Panc1 (cell line): ENCODE data around the gene SLC36A4. TPM values are rescaled to one million over a fixed set of nuclear protein-coding genes. Genes with fewer than 3 reads are reported as not detected.
"Not testable (repeated sequence)": the region's sequence is repeated elsewhere in the genome, so short reads cannot be mapped to it uniquely, and the experiment has no call there.

Experiments
- ATAC-seq: fragments of 200-7000 bp; cut with Tn5 transposase; 2 replicates; pipeline ENCODE4 v1.9.1; 2020; ENCODE audit warnings: mild to moderate bottlenecking, moderate library complexity
- Bru-seq: library from RNA; stranded (reverse); fragments of 400-500 nt; gene quantifications from one replicate; lab custom pipeline; 2021; lab: Mats Ljungman, UMichigan
- BruChase-seq, 2 experiments: library from RNA; stranded (reverse); fragments of 400-500 nt; gene quantifications; one replicate each; lab custom pipeline; 2021; lab: Mats Ljungman, UMichigan
- BruUV-seq: library from RNA; stranded (reverse); fragments of 400-500 nt; replicated peaks from 2 replicates; lab custom pipeline; 2021; lab: Mats Ljungman, UMichigan
- CTCF ChIA-PET: fragments of 300-600 bp; sonication (Branson Sonifier 250); formaldehyde crosslinking; loops from one replicate; lab custom pipeline; 2022; ENCODE audit warnings: antibody characterized with exemption; lab: Charles Lee
- POLR2A ChIA-PET: fragments of 300-600 bp; sonication (Branson Sonifier 250); formaldehyde crosslinking; loops from one replicate; lab custom pipeline; 2022; ENCODE audit warnings: antibody characterized with exemption; lab: Charles Lee
- DNase-seq: peaks from one replicate; pipeline ENCODE4 v3.0.0-alpha.2; 2010; ENCODE audit warnings: low read depth, low spot score
- H3K27ac ChIP-seq: 2 replicates; pipeline ENCODE4 v1.5.1; 2011; ENCODE audit warnings: mild to moderate bottlenecking, low read length, inconsistent platforms
- H3K27me3 ChIP-seq: fragments of 200-500 bp; sonication (Bioruptor generic); 2 replicates; pipeline ENCODE4 v1.6.0; 2014; ENCODE audit warnings: low read length, inconsistent platforms; ENCODE audit not compliant: control insufficient read depth, insufficient read depth
- H3K36me3 ChIP-seq: fragments of 200-500 bp; sonication (Bioruptor generic); 2 replicates; pipeline ENCODE4 v1.5.1; 2014; ENCODE audit warnings: inconsistent platforms, mild to moderate bottlenecking, low read length, moderate library complexity; ENCODE audit not compliant: control insufficient read depth, insufficient read depth
- H3K4me1 ChIP-seq: 2 replicates; pipeline ENCODE4 v1.5.1; 2011; ENCODE audit warnings: inconsistent platforms, mild to moderate bottlenecking, low read length, moderate library complexity; ENCODE audit not compliant: control insufficient read depth, insufficient read depth
- H3K4me3 ChIP-seq, 2 experiments: 2 replicates each; pipeline ENCODE4 v1.5.1; 2011 to 2012; ENCODE audit warnings: low read depth in 2 of 2, low read length in 2 of 2, mild to moderate bottlenecking in 2 of 2, inconsistent platforms in 1 of 2, moderate library complexity in 1 of 2
- H3K9me3 ChIP-seq: fragments of 200-500 bp; sonication (Bioruptor generic); 2 replicates; pipeline ENCODE4 v1.5.1; 2014; ENCODE audit warnings: low read depth, mild to moderate bottlenecking, inconsistent platforms, low read length, moderate library complexity; ENCODE audit not compliant: control insufficient read depth, insufficient read depth
- POLR2AphosphoS5 ChIP-seq: IDR thresholded peaks from 2 replicates; pipeline ENCODE4 v1.6.1; 2012; ENCODE audit warnings: mild to moderate bottlenecking, low read depth, low read length, moderate library complexity
- REST ChIP-seq, 2 experiments: IDR thresholded peaks; 2 replicates each; pipeline ENCODE4 v1.6.1; 2011 to 2012; ENCODE audit warnings: low read depth in 2 of 2, control low read depth in 1 of 2, low read length in 1 of 2, mild to moderate bottlenecking in 1 of 2, moderate library complexity in 1 of 2; ENCODE audit not compliant: insufficient read depth in 1 of 2
- SIN3A ChIP-seq: IDR thresholded peaks from 2 replicates; pipeline ENCODE4 v1.6.1; 2012; ENCODE audit warnings: low read depth, mild to moderate bottlenecking, low read length, moderate library complexity, borderline replicate concordance; ENCODE audit not compliant: insufficient read depth
- TCF7L2 ChIP-seq: IDR thresholded peaks from 2 replicates; pipeline ENCODE4 v1.6.1; 2011; ENCODE audit warnings: mild to moderate bottlenecking, low read depth, low read length, inconsistent platforms
- in situ Hi-C: cut with HindIII; loops from 2 replicates; pipeline ENCODE4 v1.10.0; 2016; ENCODE audit warnings: low sequenced_read_pairs, low pct_unique_long_range_greater_than_20kb
- intact Hi-C: fragments of 100-400 bp; cut with micrococcal nuclease; formaldehyde crosslinking; loops from one replicate; pipeline ENCODE4 v1.10.0; 2022; ENCODE audit not compliant: unreplicated experiment
- long read RNA-seq: library from polyadenylated mRNA; unstranded; transcript quantifications from one replicate; pipeline ENCODE4 v2.0.0, GENCODE V29; 2021; ENCODE audit not compliant: unreplicated experiment
- polyA plus RNA-seq: library from polyadenylated mRNA; unstranded; fragments of >200 nt; gene quantifications from one replicate; pipeline ENCODE4 v1.2.1, GENCODE V29; 2012; ENCODE audit warnings: missing spikeins; ENCODE audit not compliant: insufficient read length
- total RNA-seq: library from RNA; stranded (reverse); gene quantifications from one replicate; pipeline ENCODE4 v1.2.1, GENCODE V29; 2021; ENCODE audit not compliant: unreplicated experiment
- TF ChIP-seq, protein P1 (sequence below): fragments of 450-650 bp; IDR thresholded peaks from 2 replicates; pipeline ENCODE4 v1.5.1; 2017; ENCODE audit warnings: mild to moderate bottlenecking

SLC36A4 gene
- total RNA-seq, result 30.3 TPM
- 19.8 TPM for polyA plus RNA-seq
- percentile 88 among the genes with signal in this experiment for Bru-seq, nascent RNA
- BruChase-seq, experiment 1, labeled RNA remaining after a 2-hour chase, result percentile 71 among the genes with signal in this experiment
- BruChase-seq, experiment 2, labeled RNA remaining after a 6-hour chase, result percentile 76 among the genes with signal in this experiment
- long read RNA-seq, full-length matches to known transcripts, result 66 of 90 reads
- long read RNA-seq, partial matches to known transcripts, result 7 of 90 reads
- long read RNA-seq, other reads (novel, unspliced or antisense), result 17 of 90 reads

- ChIA-PET CTCF (no interaction called here), POLR2A (interaction anchor here (0.7 kb wide), 1 partner anchor 35 kb away, joined by 5 read pairs; no protein-coding TSS in a partner anchor)
- peak; percentile 84 for DNase-seq
- in situ Hi-C loops, result no loop called here
- Histone ChIP-seq H3K36me3 (no peaks in the 10 kb centered on the region), H3K27me3 (peaks cover 11% of the 10 kb centered on the region; the same call in 1 of the 2 replicates), H3K27ac (peak within 1 kb of the TSS; percentile 95), H3K4me3 (peak within 1 kb of the TSS; percentile 71 to 86), H3K4me1 (peaks cover 10% of the 10 kb centered on the region), H3K9me3 (no peaks in the 10 kb centered on the region)
- peak; percentile 98 for ATAC-seq
- no TSS peak for BruUV-seq
- intact Hi-C loops, result no loop called here
- peak in 1 of 2 experiments; percentile 1; a peak in 1 of 4 replicates for TF ChIP-seq REST (IDR thresholded peaks at IDR 0.05; ENCODE audit: insufficient read depth in 1 of 2, low read depth in 2 of 2, low read length in 1 of 2)
- TF ChIP-seq, protein P1, sequence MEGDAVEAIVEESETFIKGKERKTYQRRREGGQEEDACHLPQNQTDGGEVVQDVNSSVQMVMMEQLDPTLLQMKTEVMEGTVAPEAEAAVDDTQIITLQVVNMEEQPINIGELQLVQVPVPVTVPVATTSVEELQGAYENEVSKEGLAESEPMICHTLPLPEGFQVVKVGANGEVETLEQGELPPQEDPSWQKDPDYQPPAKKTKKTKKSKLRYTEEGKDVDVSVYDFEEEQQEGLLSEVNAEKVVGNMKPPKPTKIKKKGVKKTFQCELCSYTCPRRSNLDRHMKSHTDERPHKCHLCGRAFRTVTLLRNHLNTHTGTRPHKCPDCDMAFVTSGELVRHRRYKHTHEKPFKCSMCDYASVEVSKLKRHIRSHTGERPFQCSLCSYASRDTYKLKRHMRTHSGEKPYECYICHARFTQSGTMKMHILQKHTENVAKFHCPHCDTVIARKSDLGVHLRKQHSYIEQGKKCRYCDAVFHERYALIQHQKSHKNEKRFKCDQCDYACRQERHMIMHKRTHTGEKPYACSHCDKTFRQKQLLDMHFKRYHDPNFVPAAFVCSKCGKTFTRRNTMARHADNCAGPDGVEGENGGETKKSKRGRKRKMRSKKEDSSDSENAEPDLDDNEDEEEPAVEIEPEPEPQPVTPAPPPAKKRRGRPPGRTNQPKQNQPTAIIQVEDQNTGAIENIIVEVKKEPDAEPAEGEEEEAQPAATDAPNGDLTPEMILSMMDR, result no peak
- peak; percentile 62; the same call in 1 of the 2 replicates for TF ChIP-seq POLR2AphosphoS5
Observed at GRCh38 chr11:93197380-93198214, at the start of gene SLC36A4. Gene SLC36A4, minus strand, starts transcription at chr11:93197991. Its CDS starts 159 bp downstream, at chr11:93197832.

- CTCF ChIA-PET, H3K9me3 ChIP-seq, in situ Hi-C loops, BruUV-seq, H3K36me3 ChIP-seq, H3K27ac ChIP-seq, H3K4me3 ChIP-seq, intact Hi-C loops, H3K4me1 ChIP-seq, ATAC-seq, DNase-seq, POLR2A ChIA-PET: not testable (repeated sequence)
- peaks cover 12% of the 10 kb centered on the region for H3K27me3 ChIP-seq
Observed at GRCh38 chr11:93246790-93247189, 49.0 kb upstream of the SLC36A4 start.

DNA sequence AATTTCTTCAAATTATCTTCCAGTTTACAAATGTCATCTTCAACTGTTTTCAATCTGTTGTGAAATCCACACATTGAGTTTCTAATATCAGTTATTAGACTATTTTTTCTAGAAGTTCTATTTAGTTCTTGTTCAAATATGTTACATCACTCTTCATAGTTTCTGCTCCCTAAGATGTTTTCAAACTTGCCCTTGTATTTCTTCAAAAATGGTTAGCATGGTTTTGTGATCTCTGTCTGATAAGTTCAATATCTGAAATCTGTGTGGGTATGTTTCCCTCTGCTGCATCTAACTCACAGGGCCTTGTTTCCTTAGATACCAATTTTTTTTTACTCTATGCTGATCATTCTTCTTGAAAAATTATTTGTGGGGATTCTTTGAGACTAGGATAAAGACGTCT lies 46.2 kb upstream of the SLC36A4 start:
- Histone ChIP-seq H3K9me3 (no peaks in the 10 kb centered on the region), H3K36me3 (no peaks in the 10 kb centered on the region), H3K27ac (no peak overlapping the region), H3K4me1 (no peaks in the 10 kb centered on the region), H3K4me3 (no peak overlapping the region), H3K27me3 (peaks cover 26% of the 10 kb centered on the region)
- TF ChIP-seq REST (IDR thresholded peaks at IDR 0.05; ENCODE audit: insufficient read depth in 1 of 2, low read depth in 2 of 2, low read length in 1 of 2) (no peak), TCF7L2 (no peak), SIN3A (no peak), POLR2AphosphoS5 (no peak)
- TF ChIP-seq, protein P1, result no peak
- CTCF ChIA-PET, result no interaction called here
- no peak for ATAC-seq
- intact Hi-C loops (no loop called here), in situ Hi-C loops (no loop called here)
- POLR2A ChIA-PET, result no interaction called here
- no peak for DNase-seq
- BruUV-seq, result no TSS peak
